ENCODE results near the gene HADHB.
"Not testable (repeated sequence)": the region's sequence is repeated elsewhere in the genome, so short reads cannot be mapped to it uniquely, and the experiment has no call there.

HADHB gene

DNA sequence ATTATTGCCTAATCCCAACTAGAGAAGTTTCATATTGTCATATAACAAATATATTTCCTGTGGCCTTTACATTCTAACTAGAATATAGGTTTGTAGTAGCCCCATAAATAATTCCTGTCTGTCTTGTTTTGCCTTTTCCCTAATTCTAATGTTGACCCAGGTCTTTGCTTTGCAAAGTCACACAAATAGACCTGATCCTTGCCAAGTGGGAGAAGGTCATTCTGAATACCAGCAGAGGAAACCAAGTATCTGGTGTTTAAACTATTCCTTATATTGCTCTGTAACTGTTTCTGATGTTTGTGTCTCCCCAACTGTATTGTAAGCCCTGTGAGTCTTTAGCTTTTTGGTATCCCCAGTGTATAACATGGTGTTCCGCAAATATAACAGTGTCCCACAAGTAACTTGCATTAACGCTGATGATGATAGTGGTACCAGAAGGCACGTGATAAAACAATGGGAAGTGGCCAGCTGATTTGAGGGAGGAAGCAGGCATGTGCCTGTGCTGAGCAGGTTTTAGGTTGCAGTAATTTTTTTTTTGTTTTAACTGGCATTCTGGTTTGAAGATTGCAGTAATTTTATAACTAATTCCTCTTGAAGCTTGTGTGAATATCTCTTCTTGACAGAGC, 11.1 kb downstream of the HADHB start:
- TF ChIP-seq, protein P1, sequence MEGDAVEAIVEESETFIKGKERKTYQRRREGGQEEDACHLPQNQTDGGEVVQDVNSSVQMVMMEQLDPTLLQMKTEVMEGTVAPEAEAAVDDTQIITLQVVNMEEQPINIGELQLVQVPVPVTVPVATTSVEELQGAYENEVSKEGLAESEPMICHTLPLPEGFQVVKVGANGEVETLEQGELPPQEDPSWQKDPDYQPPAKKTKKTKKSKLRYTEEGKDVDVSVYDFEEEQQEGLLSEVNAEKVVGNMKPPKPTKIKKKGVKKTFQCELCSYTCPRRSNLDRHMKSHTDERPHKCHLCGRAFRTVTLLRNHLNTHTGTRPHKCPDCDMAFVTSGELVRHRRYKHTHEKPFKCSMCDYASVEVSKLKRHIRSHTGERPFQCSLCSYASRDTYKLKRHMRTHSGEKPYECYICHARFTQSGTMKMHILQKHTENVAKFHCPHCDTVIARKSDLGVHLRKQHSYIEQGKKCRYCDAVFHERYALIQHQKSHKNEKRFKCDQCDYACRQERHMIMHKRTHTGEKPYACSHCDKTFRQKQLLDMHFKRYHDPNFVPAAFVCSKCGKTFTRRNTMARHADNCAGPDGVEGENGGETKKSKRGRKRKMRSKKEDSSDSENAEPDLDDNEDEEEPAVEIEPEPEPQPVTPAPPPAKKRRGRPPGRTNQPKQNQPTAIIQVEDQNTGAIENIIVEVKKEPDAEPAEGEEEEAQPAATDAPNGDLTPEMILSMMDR (IDR thresholded peaks at IDR 0.05; ENCODE audit: low read length, missing control alignments) = no peak
- DNase-seq (ENCODE audit: low read depth) = no peak
- H3K4me3 ChIP-seq (replicated peaks; ENCODE audit: low read depth, low read length) = no peak overlapping the region

DNA sequence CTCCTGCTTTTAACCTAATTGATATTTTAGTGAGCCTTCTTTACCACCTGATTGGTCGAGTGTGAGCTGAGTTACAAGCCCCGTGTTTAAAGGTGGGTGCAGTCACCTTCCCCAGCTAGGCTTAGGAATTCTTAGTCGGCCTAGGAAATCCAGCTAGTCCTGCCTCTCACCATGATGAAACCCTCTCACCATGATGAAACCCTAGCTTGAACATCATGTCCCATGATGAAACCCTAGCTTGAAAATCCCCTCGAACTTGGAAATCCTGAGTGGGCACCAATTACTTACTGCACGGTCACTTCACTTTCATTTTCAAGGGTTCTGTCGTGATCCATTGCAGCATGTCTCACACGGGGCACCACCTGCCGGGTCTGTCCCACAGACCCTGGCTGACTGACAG, 14.1 kb downstream of the HADHB start:
- not testable (repeated sequence) for DNase-seq (ENCODE audit: low read depth); H3K4me3 ChIP-seq (replicated peaks; ENCODE audit: low read depth, low read length)

DNA sequence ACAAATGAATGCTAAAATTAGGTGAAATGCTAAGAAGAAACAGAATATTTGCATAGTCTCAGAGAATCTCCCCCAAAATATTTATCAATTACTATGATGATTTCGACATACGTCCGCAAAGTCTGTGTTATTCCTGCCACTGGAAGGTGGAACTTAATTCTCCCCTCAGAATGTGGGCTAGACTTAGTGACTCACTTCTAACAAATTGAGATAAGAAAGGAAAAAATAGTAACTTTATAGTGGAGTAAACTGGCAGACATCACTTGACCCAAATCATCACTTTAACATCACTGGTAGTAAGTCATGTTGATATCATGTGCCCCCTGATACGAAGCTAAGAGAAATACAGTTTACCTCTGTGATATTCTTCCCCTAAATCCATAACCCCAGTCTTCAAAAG, 23.5 kb downstream of the HADHB start:
- TF ChIP-seq, protein P1 (IDR thresholded peaks at IDR 0.05; ENCODE audit: low read length, missing control alignments) = no peak
- no peak overlapping the region for H3K4me3 ChIP-seq (replicated peaks; ENCODE audit: low read depth, low read length)
- peak; percentile 78 for DNase-seq (ENCODE audit: low read depth)

DNA sequence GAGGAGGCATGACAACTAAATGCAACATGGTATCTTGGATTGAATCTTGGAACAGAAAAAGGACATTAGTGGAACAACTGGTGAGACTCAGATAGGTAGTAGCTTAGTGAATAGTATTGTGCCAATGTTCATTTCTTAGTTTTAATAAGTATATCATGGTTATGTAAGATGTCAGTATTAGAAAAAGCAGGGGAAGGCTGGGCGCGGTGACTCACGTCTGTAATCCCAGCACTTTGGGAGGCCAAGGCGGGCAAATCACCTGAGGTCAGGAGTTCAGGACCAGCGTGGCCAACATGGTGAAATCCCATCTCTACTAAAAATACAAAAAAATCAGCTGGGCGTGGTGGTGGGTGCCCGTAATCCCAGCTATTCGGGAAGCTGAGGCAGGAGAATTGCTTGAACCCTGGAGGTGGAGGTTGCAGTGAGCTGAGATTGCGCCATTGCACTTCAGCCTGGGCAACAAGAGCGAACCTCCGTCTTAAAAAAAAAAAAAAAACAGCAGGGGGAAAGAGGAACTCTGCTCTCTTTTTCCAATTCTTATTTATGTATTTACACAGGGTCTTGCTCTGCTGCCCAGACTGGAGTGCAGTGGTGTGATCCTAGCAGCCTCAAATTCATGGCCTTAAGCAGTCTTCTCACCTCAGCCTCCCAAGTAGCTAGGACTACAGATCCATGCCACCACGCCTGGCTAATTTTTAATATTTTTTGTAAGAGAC, 24.1 kb downstream of the HADHB start:
- not testable (repeated sequence) for H3K4me3 ChIP-seq (replicated peaks; ENCODE audit: low read depth, low read length); DNase-seq (ENCODE audit: low read depth)

DNA sequence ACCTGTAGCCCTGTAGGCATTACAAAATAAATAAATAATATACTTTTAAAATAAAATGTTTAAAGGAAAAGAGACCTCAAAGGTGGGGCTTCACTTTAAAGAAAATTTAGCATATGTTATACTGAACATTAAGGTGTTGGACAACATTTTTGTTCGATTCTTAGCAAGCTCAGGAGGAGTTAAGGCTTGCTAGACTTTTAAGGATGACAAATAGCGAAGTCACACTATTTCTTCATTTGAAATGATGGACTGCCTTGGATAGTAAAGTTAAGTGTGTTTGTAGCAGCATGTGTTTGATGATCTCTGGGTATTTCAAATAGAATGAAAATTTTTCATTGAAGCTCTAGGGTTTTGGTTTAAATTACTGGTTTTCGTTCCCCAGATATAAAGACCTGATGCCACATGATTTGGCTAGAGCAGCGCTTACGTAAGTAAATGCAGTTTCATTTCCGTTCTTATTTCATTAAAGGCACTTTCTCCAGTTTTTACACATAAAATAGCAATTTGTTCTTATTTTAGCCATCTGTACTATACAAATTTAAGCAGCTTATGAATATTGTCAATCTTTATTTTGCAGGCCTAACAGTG, 24.9 kb downstream of the HADHB start:
- no peak for DNase-seq (ENCODE audit: low read depth)
- H3K4me3 ChIP-seq (replicated peaks; ENCODE audit: low read depth, low read length) = no peak overlapping the region
- TF ChIP-seq, protein P1 (IDR thresholded peaks at IDR 0.05; ENCODE audit: low read length, missing control alignments) = no peak

DNA sequence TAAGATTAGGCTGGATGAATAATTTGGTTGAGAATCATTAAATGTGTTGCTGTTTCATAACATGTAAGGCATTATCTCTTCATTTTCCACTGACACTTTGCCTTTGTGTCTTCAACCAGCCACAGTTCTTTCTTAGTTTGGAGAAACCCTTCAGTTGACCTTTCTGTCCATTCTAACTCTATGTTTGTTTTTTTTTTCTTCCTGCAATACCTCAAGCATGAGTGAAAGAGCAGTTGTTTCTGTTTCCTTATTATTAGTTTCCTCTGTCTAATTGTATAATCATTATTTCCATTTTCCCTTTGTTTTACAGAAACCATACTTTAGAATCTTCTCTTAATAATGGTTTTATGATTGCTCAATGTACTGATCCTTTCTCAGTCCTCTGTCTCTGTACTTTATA, 25.6 kb downstream of the HADHB start:
- DNase-seq (ENCODE audit: low read depth) = no peak
- H3K4me3 ChIP-seq (replicated peaks; ENCODE audit: low read depth, low read length) = no peak overlapping the region
- TF ChIP-seq, protein P1 (IDR thresholded peaks at IDR 0.05; ENCODE audit: low read length, missing control alignments) = no peak

DNA sequence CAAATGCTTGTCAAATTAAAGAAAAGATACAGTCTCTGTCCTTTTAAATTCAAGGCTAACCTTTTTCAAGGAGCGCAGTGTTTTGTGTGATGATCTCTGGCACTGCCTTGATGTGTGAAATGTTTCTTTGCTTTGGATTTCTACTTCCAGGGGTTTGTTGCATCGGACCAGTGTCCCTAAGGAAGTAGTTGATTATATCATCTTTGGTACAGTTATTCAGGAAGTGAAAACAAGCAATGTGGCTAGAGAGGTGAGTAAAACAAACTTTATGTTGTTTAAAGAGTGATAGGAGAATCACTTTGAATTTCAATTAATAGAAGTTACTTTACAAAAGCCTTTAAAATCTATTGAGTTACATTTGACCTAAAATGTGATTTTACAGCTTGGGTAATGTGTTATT, 28.8 kb downstream of the HADHB start:
- peak; percentile 25 for DNase-seq (ENCODE audit: low read depth)
- H3K4me3 ChIP-seq (replicated peaks; ENCODE audit: low read depth, low read length) = no peak overlapping the region
- TF ChIP-seq, protein P1 (IDR thresholded peaks at IDR 0.05; ENCODE audit: low read length, missing control alignments) = no peak

All from fibroblast of pulmonary artery (primary cell).